ENCODE measurements around the gene TBX19. TPM values are rescaled to one million over a fixed set of nuclear protein-coding genes. Genes with fewer than 3 reads are reported as not detected.

The TBX19 gene
- total and polyA plus RNA-seq, 8 donors: 0.61 to 2.9 (median 1.2) TPM; not detected in 2

- H3K4me1 ChIP-seq: peaks cover 0 to 9% (median 0%) of the 10 kb centered on the region in 4 donors
- H3K27ac ChIP-seq: no peak overlapping the region
- DNase-seq: no peak
- no peak for TF ChIP-seq EP300 (IDR thresholded peaks at IDR 0.05)
- TF ChIP-seq, protein P1, sequence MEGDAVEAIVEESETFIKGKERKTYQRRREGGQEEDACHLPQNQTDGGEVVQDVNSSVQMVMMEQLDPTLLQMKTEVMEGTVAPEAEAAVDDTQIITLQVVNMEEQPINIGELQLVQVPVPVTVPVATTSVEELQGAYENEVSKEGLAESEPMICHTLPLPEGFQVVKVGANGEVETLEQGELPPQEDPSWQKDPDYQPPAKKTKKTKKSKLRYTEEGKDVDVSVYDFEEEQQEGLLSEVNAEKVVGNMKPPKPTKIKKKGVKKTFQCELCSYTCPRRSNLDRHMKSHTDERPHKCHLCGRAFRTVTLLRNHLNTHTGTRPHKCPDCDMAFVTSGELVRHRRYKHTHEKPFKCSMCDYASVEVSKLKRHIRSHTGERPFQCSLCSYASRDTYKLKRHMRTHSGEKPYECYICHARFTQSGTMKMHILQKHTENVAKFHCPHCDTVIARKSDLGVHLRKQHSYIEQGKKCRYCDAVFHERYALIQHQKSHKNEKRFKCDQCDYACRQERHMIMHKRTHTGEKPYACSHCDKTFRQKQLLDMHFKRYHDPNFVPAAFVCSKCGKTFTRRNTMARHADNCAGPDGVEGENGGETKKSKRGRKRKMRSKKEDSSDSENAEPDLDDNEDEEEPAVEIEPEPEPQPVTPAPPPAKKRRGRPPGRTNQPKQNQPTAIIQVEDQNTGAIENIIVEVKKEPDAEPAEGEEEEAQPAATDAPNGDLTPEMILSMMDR (IDR thresholded peaks at IDR 0.05): no peak
- TF ChIP-seq POLR2A (IDR thresholded peaks at IDR 0.05): no peak
- no peak for TF ChIP-seq POLR2AphosphoS5 (IDR thresholded peaks at IDR 0.05)
- H3K27me3 ChIP-seq: no peaks in the 10 kb centered on the region
- WGBS, 5 donors: 88 to 93% (median 92%) methylated on average over 4 of the region's 4 CpGs
- intact Hi-C loops (cut with DNase I; ENCODE audit: low total_unique reads): no loop called here
- no peak overlapping the region for H3K4me3 ChIP-seq
- H3K9me3 ChIP-seq: no peaks in the 10 kb centered on the region
- peaks cover 0 to 1% (median 0%) of the 10 kb centered on the region in 4 donors for H3K36me3 ChIP-seq
These were observed 5.6 kb downstream of the TBX19 start for GRCh38 chr1:168285971-168286927.

- no peaks in the 10 kb centered on the region for H3K27me3 ChIP-seq
- no peaks in the 10 kb centered on the region for H3K9me3 ChIP-seq
- TF ChIP-seq, protein P1 (IDR thresholded peaks at IDR 0.05): no peak
- TF ChIP-seq POLR2A (IDR thresholded peaks at IDR 0.05): no peak
- TF ChIP-seq POLR2AphosphoS5 (IDR thresholded peaks at IDR 0.05): no peak
- TF ChIP-seq EP300 (IDR thresholded peaks at IDR 0.05): no peak
- no peak overlapping the region for H3K4me3 ChIP-seq
- H3K27ac ChIP-seq: no peak overlapping the region
- H3K36me3 ChIP-seq: peaks cover 0 to 3% (median 0%) of the 10 kb centered on the region in 4 donors
- DNase-seq: no peak
- peaks cover 0 to 9% (median 0%) of the 10 kb centered on the region in 4 donors for H3K4me1 ChIP-seq
- intact Hi-C loops (cut with DNase I; ENCODE audit: low total_unique reads): no loop called here
- WGBS, 5 donors: 95 to 100% (median 100%) methylated on average over 1 of the region's 1 CpG
These were observed 6.6 kb downstream of the TBX19 start for GRCh38 chr1:168287237-168287664.

DNA sequence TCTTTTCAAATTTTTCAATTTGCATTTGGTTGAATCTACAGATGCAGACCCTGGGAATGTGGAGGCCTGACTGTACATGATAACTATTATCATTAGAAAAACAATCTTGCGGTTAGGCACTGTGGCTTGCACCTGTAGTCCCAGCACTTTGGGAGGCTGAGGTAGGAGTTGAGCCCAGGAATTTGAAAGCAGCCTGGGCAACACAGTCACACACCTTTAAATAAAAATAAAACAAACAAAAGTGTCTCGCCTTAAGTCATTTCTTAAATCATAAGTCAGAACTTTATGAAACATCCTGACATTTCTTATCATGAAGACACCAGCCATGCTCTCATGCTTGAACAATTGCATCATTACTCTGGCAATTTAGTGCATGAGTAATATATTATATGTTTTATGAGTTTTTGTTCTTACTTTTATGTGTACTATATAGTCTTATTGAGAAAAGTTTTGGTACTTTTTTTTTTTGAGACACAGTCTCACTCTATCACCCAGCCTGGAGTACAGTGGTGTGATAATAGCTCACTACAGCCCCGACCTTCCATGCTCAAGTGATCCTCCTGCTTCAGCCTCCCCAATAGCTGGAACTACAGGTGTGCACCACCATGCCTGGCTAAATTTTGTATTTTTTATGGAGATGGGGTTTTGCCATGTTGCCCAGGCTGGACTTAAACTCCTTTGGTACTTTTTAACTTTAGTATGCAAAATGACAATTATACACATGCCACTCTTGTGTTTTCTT, 7.8 kb downstream of the TBX19 start:
- H3K27ac ChIP-seq: no peak overlapping the region
- H3K4me1 ChIP-seq: peaks cover 0 to 9% (median 0%) of the 10 kb centered on the region in 4 donors
- no peaks in the 10 kb centered on the region for H3K27me3 ChIP-seq
- intact Hi-C loops (cut with DNase I; ENCODE audit: low total_unique reads): no loop called here
- no peak overlapping the region for H3K4me3 ChIP-seq
- no peak for DNase-seq
- WGBS, 5 donors: 87 to 95% (median 93%) methylated on average over 3 of the region's 3 CpGs
- no peaks in the 10 kb centered on the region for H3K9me3 ChIP-seq
- TF ChIP-seq POLR2AphosphoS5 (IDR thresholded peaks at IDR 0.05): no peak
- H3K36me3 ChIP-seq: peaks cover 0 to 3% (median 0%) of the 10 kb centered on the region in 4 donors

DNA sequence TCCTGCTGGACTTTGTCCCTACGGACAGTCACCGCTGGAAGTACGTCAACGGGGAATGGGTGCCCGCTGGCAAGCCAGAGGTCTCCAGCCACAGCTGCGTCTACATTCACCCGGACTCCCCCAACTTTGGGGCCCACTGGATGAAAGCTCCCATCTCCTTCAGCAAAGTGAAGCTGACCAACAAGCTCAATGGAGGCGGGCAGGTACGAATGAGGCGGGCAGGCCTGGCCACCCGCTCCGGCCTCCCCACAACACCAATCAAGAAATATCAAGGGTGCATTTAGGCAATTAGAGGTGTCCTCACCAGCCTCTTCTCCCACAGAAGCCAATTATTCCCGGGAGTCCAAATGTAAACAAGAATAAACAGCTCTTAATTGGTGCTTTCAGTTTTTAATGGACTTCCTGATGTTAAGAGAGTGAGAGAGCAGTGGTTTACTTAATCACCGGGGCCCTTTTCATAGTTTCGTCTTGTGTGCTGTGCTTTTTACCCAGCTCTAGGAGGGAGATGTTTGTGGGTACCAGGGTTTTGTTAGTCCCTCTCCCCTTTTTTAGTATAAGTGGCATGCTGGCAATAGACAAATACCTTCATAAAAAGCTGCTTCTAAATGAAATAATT, 10.7 kb downstream of the TBX19 start:
- peaks cover 0 to 3% (median 0%) of the 10 kb centered on the region in 4 donors for H3K36me3 ChIP-seq
- no peak overlapping the region for H3K4me3 ChIP-seq
- no peaks in the 10 kb centered on the region for H3K9me3 ChIP-seq
- TF ChIP-seq POLR2AphosphoS5 (IDR thresholded peaks at IDR 0.05) (no peak), EP300 (IDR thresholded peaks at IDR 0.05) (no peak), POLR2A (IDR thresholded peaks at IDR 0.05) (no peak)
- TF ChIP-seq, protein P1 (IDR thresholded peaks at IDR 0.05): no peak
- intact Hi-C loops (cut with DNase I; ENCODE audit: low total_unique reads): no loop called here
- no peaks in the 10 kb centered on the region for H3K4me1 ChIP-seq
- 82 to 89% (median 86%) methylated on average over 15 of the region's 15 CpGs for WGBS, 5 donors
- H3K27me3 ChIP-seq: no peaks in the 10 kb centered on the region
- no peak overlapping the region for H3K27ac ChIP-seq
- no peak for DNase-seq
